PC-3 (cell line): ENCODE data around the gene SLC35F3.

Source experiments
- EZH2 ChIP-seq: fragments of 300-600 bp; sonication (generic); IDR thresholded peaks from one replicate; pipeline ENCODE4 v1.6.1; 2017; ENCODE audit warnings: antibody characterized with exemption, mild to moderate bottlenecking, low read length; ENCODE audit not compliant: unreplicated experiment
- EZH2phosphoT487 ChIP-seq: fragments of 300-600 bp; sonication (generic); IDR thresholded peaks from 2 replicates; pipeline ENCODE4 v1.6.1; 2018; ENCODE audit warnings: mild to moderate bottlenecking, antibody characterized with exemption, low read length, borderline replicate concordance
- TF ChIP-seq, protein P1 (sequence below): fragments of 300-600 bp; sonication (generic); conservative IDR thresholded peaks from 2 replicates; pipeline ENCODE4 v1.5.1; 2017; ENCODE audit warnings: antibody characterized with exemption, low read depth, mild to moderate bottlenecking, low read length

GRCh38 chr1:234120327-234120944, 216.0 kb downstream of the SLC35F3 start:
- TF ChIP-seq, protein P1, sequence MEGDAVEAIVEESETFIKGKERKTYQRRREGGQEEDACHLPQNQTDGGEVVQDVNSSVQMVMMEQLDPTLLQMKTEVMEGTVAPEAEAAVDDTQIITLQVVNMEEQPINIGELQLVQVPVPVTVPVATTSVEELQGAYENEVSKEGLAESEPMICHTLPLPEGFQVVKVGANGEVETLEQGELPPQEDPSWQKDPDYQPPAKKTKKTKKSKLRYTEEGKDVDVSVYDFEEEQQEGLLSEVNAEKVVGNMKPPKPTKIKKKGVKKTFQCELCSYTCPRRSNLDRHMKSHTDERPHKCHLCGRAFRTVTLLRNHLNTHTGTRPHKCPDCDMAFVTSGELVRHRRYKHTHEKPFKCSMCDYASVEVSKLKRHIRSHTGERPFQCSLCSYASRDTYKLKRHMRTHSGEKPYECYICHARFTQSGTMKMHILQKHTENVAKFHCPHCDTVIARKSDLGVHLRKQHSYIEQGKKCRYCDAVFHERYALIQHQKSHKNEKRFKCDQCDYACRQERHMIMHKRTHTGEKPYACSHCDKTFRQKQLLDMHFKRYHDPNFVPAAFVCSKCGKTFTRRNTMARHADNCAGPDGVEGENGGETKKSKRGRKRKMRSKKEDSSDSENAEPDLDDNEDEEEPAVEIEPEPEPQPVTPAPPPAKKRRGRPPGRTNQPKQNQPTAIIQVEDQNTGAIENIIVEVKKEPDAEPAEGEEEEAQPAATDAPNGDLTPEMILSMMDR = no peak
- TF ChIP-seq EZH2 (no peak), EZH2phosphoT487 (no peak)
